Neural cell (in vitro differentiated cells): ENCODE data around the gene TPBG.

Experiments used
- CTCF ChIP-seq: fragments of 450-650 bp; IDR thresholded peaks from 2 replicates; pipeline ENCODE4 v1.5.1; 2014; ENCODE audit warnings: antibody characterized with exemption, mild to moderate bottlenecking, moderate library complexity; ENCODE audit not compliant: poor library complexity, severe bottlenecking
- EP300 ChIP-seq: fragments of 450-650 bp; conservative IDR thresholded peaks from 2 replicates; pipeline ENCODE4 v1.6.1; 2014; ENCODE audit warnings: antibody characterized with exemption, mild to moderate bottlenecking, moderate library complexity; ENCODE audit not compliant: poor library complexity, severe bottlenecking
- MXI1 ChIP-seq: fragments of 450-650 bp; conservative IDR thresholded peaks from 2 replicates; pipeline ENCODE4 v1.6.1; 2014; ENCODE audit warnings: antibody characterized with exemption, mild to moderate bottlenecking; ENCODE audit not compliant: poor library complexity, severe bottlenecking

DNA sequence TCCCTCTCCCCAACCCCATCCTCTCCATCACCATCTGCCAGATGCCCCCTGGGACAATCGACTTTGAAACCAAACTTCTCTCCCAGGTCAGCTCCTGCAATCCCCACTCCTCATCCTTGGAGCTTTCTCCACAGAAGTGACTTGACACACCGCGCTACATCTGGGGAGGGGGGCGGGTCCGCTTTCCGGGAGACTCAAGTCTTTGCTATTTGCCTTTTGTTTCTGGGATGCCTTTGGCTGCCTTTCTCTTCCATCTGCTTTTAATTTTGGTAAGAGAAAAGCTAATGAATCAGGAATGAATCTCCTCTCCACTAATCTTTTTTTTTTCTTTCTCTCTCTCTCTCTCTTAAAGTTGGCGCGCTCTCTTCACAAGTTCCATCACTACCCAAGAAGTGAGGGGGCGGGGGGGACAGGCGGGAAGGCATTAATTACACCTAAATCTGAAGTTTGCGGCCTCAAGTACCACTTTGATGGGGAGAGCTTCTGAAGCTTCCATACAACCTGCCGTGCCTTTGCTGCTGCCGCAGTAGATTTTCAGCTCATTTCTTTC is 664 bp upstream of the TPBG start:
- no peak for TF ChIP-seq CTCF
- no peak for TF ChIP-seq EP300
- TF ChIP-seq MXI1: no peak
